GM23248 (cell line): ENCODE data around the gene RCL1. TPM values are rescaled to one million over a fixed set of nuclear protein-coding genes. Genes with fewer than 3 reads are reported as not detected.

Experiments used
- DNase-seq: peaks from one replicate; pipeline ENCODE4 v3.0.0-alpha.2; 2015
- H2AFZ ChIP-seq: fragments of 200-600 bp; sonication (generic); 2 replicates; pipeline ENCODE4 v1.6.1; 2016; ENCODE audit warnings: antibody characterized with exemption
- H3F3A ChIP-seq: fragments of 200-600 bp; sonication (generic); 2 replicates; pipeline ENCODE4 v1.6.1; 2016; ENCODE audit warnings: mild to moderate bottlenecking, antibody characterized with exemption, mixed run types; ENCODE audit not compliant: insufficient read depth
- H3K27ac ChIP-seq: fragments of 200-600 bp; sonication (generic); 2 replicates; pipeline ENCODE4 v1.5.1; 2016; ENCODE audit warnings: mild to moderate bottlenecking
- H3K27me3 ChIP-seq: fragments of 200-600 bp; sonication (generic); replicated peaks from 2 replicates; pipeline ENCODE4 v1.6.1; 2016; ENCODE audit warnings: mild to moderate bottlenecking; ENCODE audit not compliant: insufficient read depth
- H3K36me3 ChIP-seq: fragments of 200-600 bp; sonication (generic); 2 replicates; pipeline ENCODE4 v1.6.1; 2016; ENCODE audit warnings: low read depth, mild to moderate bottlenecking
- H3K4me1 ChIP-seq: fragments of 200-600 bp; sonication (generic); 2 replicates; pipeline ENCODE4 v1.6.1; 2016; ENCODE audit warnings: mild to moderate bottlenecking; ENCODE audit not compliant: insufficient read depth
- H3K4me2 ChIP-seq: fragments of 200-600 bp; sonication (generic); one replicate; pipeline ENCODE4 v1.6.1; 2016; ENCODE audit warnings: mild to moderate bottlenecking; ENCODE audit not compliant: unreplicated experiment
- H3K4me3 ChIP-seq: fragments of 200-600 bp; sonication (generic); 2 replicates; pipeline ENCODE4 v1.5.1; 2016; ENCODE audit warnings: mild to moderate bottlenecking
- H3K79me2 ChIP-seq: fragments of 200-600 bp; sonication (generic); 2 replicates; pipeline ENCODE4 v1.6.1; 2016; ENCODE audit warnings: mild to moderate bottlenecking; ENCODE audit not compliant: insufficient read depth
- H3K9ac ChIP-seq: fragments of 200-600 bp; sonication (generic); 2 replicates; pipeline ENCODE4 v1.6.1; 2016; ENCODE audit warnings: mild to moderate bottlenecking
- H3K9me2 ChIP-seq: fragments of 200-600 bp; sonication (generic); 2 replicates; pipeline ENCODE4 v1.6.1; 2016; ENCODE audit warnings: mixed run types, mild to moderate bottlenecking, moderate library complexity; ENCODE audit not compliant: insufficient read depth
- H3K9me3 ChIP-seq: fragments of 200-600 bp; sonication (generic); one replicate; pipeline ENCODE4 v1.6.1; 2017; ENCODE audit warnings: low read depth
- H4K20me1 ChIP-seq: fragments of 200-600 bp; sonication (generic); 2 replicates; pipeline ENCODE4 v1.6.0; 2016; ENCODE audit not compliant: insufficient read depth
- EZH2 ChIP-seq: fragments of 200-600 bp; sonication (generic); IDR thresholded peaks from 2 replicates; pipeline ENCODE4 v1.6.1; 2018; ENCODE audit warnings: antibody characterized with exemption, mild to moderate bottlenecking; ENCODE audit not compliant: insufficient read depth, poor library complexity, severe bottlenecking
- EZH2phosphoT487 ChIP-seq: fragments of 200-600 bp; sonication (generic); IDR thresholded peaks from 2 replicates; pipeline ENCODE4 v1.6.1; 2018; ENCODE audit warnings: antibody characterized with exemption, moderate library complexity, mild to moderate bottlenecking, low read depth; ENCODE audit not compliant: insufficient read depth
- WGBS, 2 experiments: methylation state at CpG; one replicate each; pipeline ENCODE4 v1.1.6; 2015 to 2017; ENCODE audit warnings: low lambda C conversion rate in 2 of 2, low coverage in 1 of 2; ENCODE audit errors: missing lambda C conversion rate in 2 of 2; 5-methylcytosine and 5-hydroxymethylcytosine counted together
- in situ Hi-C: fragments of 300-500 bp; cut with MboI; formaldehyde crosslinking; loops from 2 replicates; pipeline ENCODE4 v1.15.0; 2020
- microRNA-seq: library from miRNA; unstranded; fragments of <30 nt; microRNA quantifications from one replicate; pipeline ENCODE4, GENCODE V29; 2016; ENCODE audit warnings: borderline number of aligned reads
- polyA plus RNA-seq: library from polyadenylated mRNA; unstranded; fragments of >200 nt; fragmentation: Nextera tagmentation; extraction: Ambion mirVana; gene quantifications from 2 replicates; pipeline ENCODE4 v1.2.1, GENCODE V29; 2016
- small RNA-seq: library from RNA; depleted of rRNA; stranded (forward); fragments of <200 nt; gene quantifications from one replicate; pipeline ENCODE3, GENCODE V24; 2014; ENCODE audit warnings: low read depth, low replicate concordance
- total RNA-seq: library from RNA; depleted of rRNA; stranded (reverse); fragments of >200 nt; shearing (Covaris generic); gene quantifications from 2 replicates; pipeline ENCODE4 v1.2.3, GENCODE V29; 2014; rRNA removed

Gene RCL1
- total and polyA plus RNA-seq, 2 experiments from 2014 or later: 7.7 to 7.8 TPM

DNA sequence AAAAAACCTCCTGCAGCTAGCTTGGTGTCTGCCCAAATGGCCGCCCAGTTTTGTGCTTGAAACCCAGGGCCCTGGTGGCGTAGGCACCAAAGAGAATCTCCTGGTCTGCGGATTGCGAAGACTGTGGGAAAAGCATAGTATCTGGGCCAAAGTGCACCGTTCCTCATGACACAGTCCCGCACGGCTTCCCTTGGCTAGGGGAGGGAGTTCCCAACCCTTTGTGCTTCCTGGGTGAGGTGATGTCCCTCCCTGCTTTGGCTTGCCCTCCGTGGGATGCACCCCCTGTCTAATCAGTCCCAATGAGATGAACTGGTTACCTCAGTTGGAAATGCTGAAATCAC, 109.4 kb downstream of the RCL1 start:
- no peak for TF ChIP-seq EZH2
- TF ChIP-seq EZH2phosphoT487: no peak
- H3K27me3 ChIP-seq: no peaks in the 10 kb centered on the region
- no peak overlapping the region for H3K4me3 ChIP-seq
- H3F3A ChIP-seq: peaks cover 15% of the 10 kb centered on the region
- no peaks in the 10 kb centered on the region for H3K79me2 ChIP-seq
- H3K4me2 ChIP-seq: peak overlapping the region; percentile 14
- WGBS, 2 experiments: 88 to 89% methylated on average over 8 of the region's 8 CpGs
- H3K36me3 ChIP-seq: no peaks in the 10 kb centered on the region
- peaks cover 18% of the 10 kb centered on the region for H3K4me1 ChIP-seq
- H3K27ac ChIP-seq: no peak overlapping the region
- H2AFZ ChIP-seq: peak overlapping the region; percentile 26; the same call in 1 of the 2 replicates
- H3K9me2 ChIP-seq: no peaks in the 10 kb centered on the region
- H3K9ac ChIP-seq: no peak overlapping the region
- in situ Hi-C loops: no loop called here
- no peaks in the 10 kb centered on the region for H3K9me3 ChIP-seq
- DNase-seq: no peak
- H4K20me1 ChIP-seq: no peaks in the 10 kb centered on the region

DNA sequence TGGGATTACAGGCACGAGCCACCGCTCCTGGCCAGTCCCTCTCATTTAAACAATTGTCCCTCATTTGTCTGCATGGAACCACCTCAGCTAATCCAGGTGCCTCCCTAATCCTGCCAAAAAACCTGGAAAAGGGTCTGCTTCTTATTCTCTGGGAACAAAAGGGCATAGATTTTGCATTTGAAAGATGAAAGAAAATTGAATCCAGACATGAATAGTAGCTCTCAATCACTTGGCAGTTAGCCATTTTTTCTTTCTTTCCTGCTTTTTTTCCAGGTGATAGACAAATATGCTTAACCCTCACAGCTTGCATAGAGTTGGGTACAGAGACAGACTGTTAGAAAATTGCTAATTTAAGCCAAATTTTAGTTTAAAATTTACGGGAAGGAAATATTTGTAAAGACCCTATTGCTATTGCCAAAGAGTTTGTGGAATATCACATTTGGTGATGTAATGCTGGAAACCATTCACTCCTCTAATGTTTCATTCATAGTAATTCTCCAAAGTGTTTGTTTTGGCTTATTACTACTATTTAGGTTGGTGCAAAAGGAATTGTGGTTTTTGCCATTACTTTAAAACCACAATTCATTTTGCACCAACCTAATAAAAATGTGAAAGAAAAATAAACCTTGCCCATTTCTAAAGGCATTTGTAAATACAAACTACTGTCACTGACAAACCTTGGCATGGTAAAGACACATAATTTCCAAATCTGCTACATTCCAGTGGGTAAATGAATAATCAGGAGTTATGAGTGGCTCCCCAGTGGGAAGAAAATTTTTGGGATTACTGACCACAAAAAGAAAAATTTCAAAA, 111.8 kb downstream of the RCL1 start:
- in situ Hi-C loops: no loop called here
- DNase-seq: peak; percentile 79
- Histone ChIP-seq H3K36me3 (no peaks in the 10 kb centered on the region), H3K27ac (peak overlapping the region; percentile 11; the same call in 1 of the 2 replicates), H3K4me2 (peak overlapping the region; percentile 43), H2AFZ (no peak overlapping the region), H3K27me3 (no peaks in the 10 kb centered on the region), H4K20me1 (no peaks in the 10 kb centered on the region), H3K4me1 (peaks cover 18% of the 10 kb centered on the region), H3F3A (peaks cover 15% of the 10 kb centered on the region), H3K9me3 (no peaks in the 10 kb centered on the region), H3K9me2 (no peaks in the 10 kb centered on the region), H3K4me3 (peak overlapping the region; percentile 33; the same call in 1 of the 2 replicates), H3K79me2 (no peaks in the 10 kb centered on the region), H3K9ac (no peak overlapping the region)
- 58 to 60% methylated on average over 3 of the region's 3 CpGs for WGBS, 2 experiments
- TF ChIP-seq EZH2phosphoT487 (peak; percentile 70), EZH2 (no peak)

DNA sequence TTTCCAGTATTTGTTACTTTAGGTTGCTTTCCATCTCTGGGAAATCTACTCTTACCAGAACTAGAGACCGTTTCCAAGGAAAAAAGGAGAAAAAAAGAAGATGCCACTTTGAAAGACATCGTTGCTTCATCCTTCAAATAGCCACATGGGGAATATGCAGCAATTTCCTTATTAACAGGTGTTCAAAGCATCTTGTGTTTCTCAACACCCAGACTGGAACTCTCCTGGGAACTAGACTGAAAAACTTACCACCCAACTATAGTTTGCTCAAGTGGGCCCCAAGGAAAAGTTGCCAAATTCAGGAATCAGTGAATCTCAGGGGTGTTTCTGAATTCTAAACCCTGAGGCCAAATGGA, 112.4 kb downstream of the RCL1 start:
- 3 to 5% methylated on average over 2 of the region's 2 CpGs for WGBS, 2 experiments
- peak overlapping the region; percentile 43 for H3K4me2 ChIP-seq
- no peaks in the 10 kb centered on the region for H3K27me3 ChIP-seq
- H3K9me3 ChIP-seq: no peaks in the 10 kb centered on the region
- H3K36me3 ChIP-seq: no peaks in the 10 kb centered on the region
- no peaks in the 10 kb centered on the region for H4K20me1 ChIP-seq
- peaks cover 15% of the 10 kb centered on the region for H3F3A ChIP-seq
- DNase-seq: no peak
- peaks cover 18% of the 10 kb centered on the region for H3K4me1 ChIP-seq
- no peak overlapping the region for H3K9ac ChIP-seq
- H3K27ac ChIP-seq: peak overlapping the region; percentile 11; the same call in 1 of the 2 replicates
- in situ Hi-C loops: no loop called here
- H3K79me2 ChIP-seq: no peaks in the 10 kb centered on the region
- H2AFZ ChIP-seq: no peak overlapping the region
- no peaks in the 10 kb centered on the region for H3K9me2 ChIP-seq
- H3K4me3 ChIP-seq: no peak overlapping the region
- TF ChIP-seq EZH2: no peak
- no peak for TF ChIP-seq EZH2phosphoT487

Small RNA genes within 50 kb of the gene (microRNA-seq; reads per million reads assigned to microRNA genes)
- 15.3 reads per million, percentile 24 among the genes with 10 or more reads in this experiment for gene MIR101-2

Small RNA genes within 50 kb of the gene (small RNA-seq; reads per million reads assigned to genes)
- not detected for gene AL158147.1
- gene MIR101-2: not detected

Other genes with a start within 250 kb of the RCL1 start
- gene PLPP6, start 130.7 kb upstream of the RCL1 start, total RNA-seq: 4.6 and 7.9 TPM in 2 replicates
- gene PLPP6, start 130.7 kb upstream of the RCL1 start, polyA plus RNA-seq: 7.4 and 7.8 TPM in 2 replicates
- 0.65 and 1.0 TPM in 2 replicates for gene SPATA6L, start 126.5 kb upstream of the RCL1 start, total RNA-seq
- 0.69 and 1.4 TPM in 2 replicates for gene SPATA6L, start 126.5 kb upstream of the RCL1 start, polyA plus RNA-seq
- gene CDC37L1, start 113.4 kb upstream of the RCL1 start, total RNA-seq: 26.2 and 32.2 TPM in 2 replicates
- 24.3 and 26.4 TPM in 2 replicates for gene CDC37L1, start 113.4 kb upstream of the RCL1 start, polyA plus RNA-seq
- gene AK3, start 51.7 kb upstream of the RCL1 start, total RNA-seq: 58.4 and 62.8 TPM in 2 replicates
- 80.4 and 83.2 TPM in 2 replicates for gene AK3, start 51.7 kb upstream of the RCL1 start, polyA plus RNA-seq
- 6.5 and 6.7 TPM in 2 replicates for gene JAK2, start 192.3 kb downstream of the RCL1 start, total RNA-seq
- 4.1 and 5.0 TPM in 2 replicates for gene JAK2, start 192.3 kb downstream of the RCL1 start, polyA plus RNA-seq